ENCODE measurements around the gene ARNT2.

DNA sequence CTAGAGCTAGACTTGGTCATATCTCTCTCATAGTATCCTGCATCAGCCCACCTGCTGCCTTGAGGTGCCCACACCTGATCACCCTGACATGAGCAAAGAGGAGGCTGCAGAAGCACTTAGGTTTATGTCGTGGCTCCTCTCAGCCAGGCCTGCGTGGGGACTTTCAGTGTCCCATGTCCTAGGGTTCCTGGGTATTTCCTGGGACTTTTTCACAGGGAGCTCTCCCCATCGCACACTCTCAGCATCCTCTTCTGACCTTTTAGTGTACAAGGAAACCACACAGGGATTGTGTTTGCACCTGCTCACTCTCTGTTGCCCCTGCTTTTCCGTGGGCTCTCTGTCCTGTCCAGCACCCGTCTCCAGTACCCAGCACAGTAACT lies 61.4 kb downstream of the ARNT2 start:
- no peak for TF ChIP-seq POLR2A (IDR thresholded peaks at IDR 0.05; ENCODE audit: low read depth, low read length)
- no peak for TF ChIP-seq POLR2AphosphoS5 (IDR thresholded peaks at IDR 0.05; ENCODE audit: low read depth, low read length)
- no peak for TF ChIP-seq TAF1 (IDR thresholded peaks at IDR 0.05; ENCODE audit: low read depth, low read length)
- no peak for TF ChIP-seq SPI1 (IDR thresholded peaks at IDR 0.05; ENCODE audit: low read depth, low read length)
